Measurements from ENCODE around the gene PAX8. TPM values are rescaled to one million over a fixed set of nuclear protein-coding genes. Genes with fewer than 3 reads are reported as not detected.
"Not testable (repeated sequence)": the region's sequence is repeated elsewhere in the genome, so short reads cannot be mapped to it uniquely, and the experiment has no call there.

PAX8 gene
- total RNA-seq = 1.8 and 2.9 TPM in 2 replicates

- no peaks in the 10 kb centered on the region for H4K20me1 ChIP-seq (ENCODE audit: insufficient read depth, low read length)
- no peaks in the 10 kb centered on the region for H3K36me3 ChIP-seq (ENCODE audit: insufficient read depth, low read length)
- H3K79me2 ChIP-seq (ENCODE audit: insufficient read depth, low read length) = no peaks in the 10 kb centered on the region
- H3K27ac ChIP-seq (ENCODE audit: low read depth, low read length) = no peak within 1 kb of the TSS
- H3K4me3 ChIP-seq (ENCODE audit: insufficient read depth, low read length) = no peak within 1 kb of the TSS
- no peak for DNase-seq (ENCODE audit: insufficient read length, low spot score, missing footprints)
- H3K4me1 ChIP-seq (ENCODE audit: insufficient read depth, low read length) = peaks cover 19% of the 10 kb centered on the region
- no peaks in the 10 kb centered on the region for H3K9me3 ChIP-seq (ENCODE audit: low read depth, low read length)
- no peak for TF ChIP-seq CTCF (IDR thresholded peaks at IDR 0.05; ENCODE audit: extremely low read depth, low read depth, low read length)
- peaks cover 50% of the 10 kb centered on the region for H3K27me3 ChIP-seq (ENCODE audit: insufficient read depth, low read length)
- H2AFZ ChIP-seq (ENCODE audit: low read length) = no peak within 1 kb of the TSS
- no peak within 1 kb of the TSS for H3K4me2 ChIP-seq (ENCODE audit: insufficient read depth, low read length)
These were observed at the start of gene PAX8 for GRCh38 chr2:113278742-113279139. TSS of gene PAX8 (minus strand) at chr2:113278921. CDS start at chr2:113278394, 527 bp downstream.

- no peaks in the 10 kb centered on the region for H3K36me3 ChIP-seq (ENCODE audit: insufficient read depth, low read length)
- no peak for DNase-seq (ENCODE audit: insufficient read length, low spot score, missing footprints)
- H4K20me1 ChIP-seq (ENCODE audit: insufficient read depth, low read length) = no peaks in the 10 kb centered on the region
- H3K4me2 ChIP-seq (ENCODE audit: insufficient read depth, low read length) = no peak overlapping the region
- no peak for TF ChIP-seq CTCF (IDR thresholded peaks at IDR 0.05; ENCODE audit: extremely low read depth, low read depth, low read length)
- no peaks in the 10 kb centered on the region for H3K9me3 ChIP-seq (ENCODE audit: low read depth, low read length)
- peaks cover 35% of the 10 kb centered on the region for H3K4me1 ChIP-seq (ENCODE audit: insufficient read depth, low read length)
- no peaks in the 10 kb centered on the region for H3K79me2 ChIP-seq (ENCODE audit: insufficient read depth, low read length)
- no peak overlapping the region for H3K4me3 ChIP-seq (ENCODE audit: insufficient read depth, low read length)
- H3K27ac ChIP-seq (ENCODE audit: low read depth, low read length) = no peak overlapping the region
- no peaks in the 10 kb centered on the region for H3K27me3 ChIP-seq (ENCODE audit: insufficient read depth, low read length)
- no peak overlapping the region for H2AFZ ChIP-seq (ENCODE audit: low read length)
These were observed 49.3 kb upstream of the PAX8 start for GRCh38 chr2:113328043-113328442.

- Histone ChIP-seq H3K4me2 (ENCODE audit: insufficient read depth, low read length) (peak overlapping the region; percentile 71), H3K4me3 (ENCODE audit: insufficient read depth, low read length) (peak overlapping the region; percentile 65), H2AFZ (ENCODE audit: low read length) (peak overlapping the region; percentile 50), H3K27ac (ENCODE audit: low read depth, low read length) (peak overlapping the region; percentile 1), H3K4me1 (ENCODE audit: insufficient read depth, low read length) (peaks cover 30% of the 10 kb centered on the region)
- not testable (repeated sequence) for H3K27me3 ChIP-seq (ENCODE audit: insufficient read depth, low read length); H3K79me2 ChIP-seq (ENCODE audit: insufficient read depth, low read length); DNase-seq (ENCODE audit: insufficient read length, low spot score, missing footprints); H4K20me1 ChIP-seq (ENCODE audit: insufficient read depth, low read length); H3K9me3 ChIP-seq (ENCODE audit: low read depth, low read length); H3K36me3 ChIP-seq (ENCODE audit: insufficient read depth, low read length)
These were observed 46.5 kb upstream of the PAX8 start for GRCh38 chr2:113325161-113325731.

GRCh38 chr2:113324684-113325160 is 46.0 kb upstream of the PAX8 start:
- Histone ChIP-seq H3K4me3 (ENCODE audit: insufficient read depth, low read length) (peak overlapping the region; percentile 65), H3K27ac (ENCODE audit: low read depth, low read length) (peak overlapping the region; percentile 61), H4K20me1 (ENCODE audit: insufficient read depth, low read length) (no peaks in the 10 kb centered on the region), H3K79me2 (ENCODE audit: insufficient read depth, low read length) (no peaks in the 10 kb centered on the region), H3K27me3 (ENCODE audit: insufficient read depth, low read length) (no peaks in the 10 kb centered on the region), H3K9me3 (ENCODE audit: low read depth, low read length) (no peaks in the 10 kb centered on the region), H3K36me3 (ENCODE audit: insufficient read depth, low read length) (no peaks in the 10 kb centered on the region), H2AFZ (ENCODE audit: low read length) (peak overlapping the region; percentile 71), H3K4me1 (ENCODE audit: insufficient read depth, low read length) (peaks cover 24% of the 10 kb centered on the region), H3K4me2 (ENCODE audit: insufficient read depth, low read length) (peak overlapping the region; percentile 71)
- DNase-seq (ENCODE audit: insufficient read length, low spot score, missing footprints) = peak; percentile 93
- no peak for TF ChIP-seq CTCF (IDR thresholded peaks at IDR 0.05; ENCODE audit: extremely low read depth, low read depth, low read length)

GRCh38 chr2:113323129-113323528 is 44.4 kb upstream of the PAX8 start:
- H3K9me3 ChIP-seq (ENCODE audit: low read depth, low read length); H3K36me3 ChIP-seq (ENCODE audit: insufficient read depth, low read length); H3K27ac ChIP-seq (ENCODE audit: low read depth, low read length); H2AFZ ChIP-seq (ENCODE audit: low read length); H3K4me1 ChIP-seq (ENCODE audit: insufficient read depth, low read length); H4K20me1 ChIP-seq (ENCODE audit: insufficient read depth, low read length); H3K79me2 ChIP-seq (ENCODE audit: insufficient read depth, low read length); H3K4me2 ChIP-seq (ENCODE audit: insufficient read depth, low read length); DNase-seq (ENCODE audit: insufficient read length, low spot score, missing footprints); H3K4me3 ChIP-seq (ENCODE audit: insufficient read depth, low read length); H3K27me3 ChIP-seq (ENCODE audit: insufficient read depth, low read length): not testable (repeated sequence)

GRCh38 chr2:113320106-113320505 is 41.4 kb upstream of the PAX8 start:
- H2AFZ ChIP-seq (ENCODE audit: low read length); H3K79me2 ChIP-seq (ENCODE audit: insufficient read depth, low read length); H3K36me3 ChIP-seq (ENCODE audit: insufficient read depth, low read length); H3K9me3 ChIP-seq (ENCODE audit: low read depth, low read length); H4K20me1 ChIP-seq (ENCODE audit: insufficient read depth, low read length); DNase-seq (ENCODE audit: insufficient read length, low spot score, missing footprints); H3K27me3 ChIP-seq (ENCODE audit: insufficient read depth, low read length); H3K4me3 ChIP-seq (ENCODE audit: insufficient read depth, low read length); H3K4me1 ChIP-seq (ENCODE audit: insufficient read depth, low read length); H3K27ac ChIP-seq (ENCODE audit: low read depth, low read length); H3K4me2 ChIP-seq (ENCODE audit: insufficient read depth, low read length): not testable (repeated sequence)

- H3K4me1 ChIP-seq (ENCODE audit: insufficient read depth, low read length); H3K4me2 ChIP-seq (ENCODE audit: insufficient read depth, low read length); H3K9me3 ChIP-seq (ENCODE audit: low read depth, low read length); H3K36me3 ChIP-seq (ENCODE audit: insufficient read depth, low read length); H3K27me3 ChIP-seq (ENCODE audit: insufficient read depth, low read length); H3K4me3 ChIP-seq (ENCODE audit: insufficient read depth, low read length); H2AFZ ChIP-seq (ENCODE audit: low read length); H3K79me2 ChIP-seq (ENCODE audit: insufficient read depth, low read length); H3K27ac ChIP-seq (ENCODE audit: low read depth, low read length); DNase-seq (ENCODE audit: insufficient read length, low spot score, missing footprints); H4K20me1 ChIP-seq (ENCODE audit: insufficient read depth, low read length): not testable (repeated sequence)
These were observed 40.2 kb upstream of the PAX8 start for GRCh38 chr2:113318941-113319340.

All from osteoblast (primary cell).